Natural killer cell (primary cell): ENCODE results near the gene UBE2G2. TPM values are rescaled to one million over a fixed set of nuclear protein-coding genes. Genes with fewer than 3 reads are reported as not detected.

Experiments
- ATAC-seq, 3 donors: fragments of 150-1000 bp in 2 of 3; fragments of 200-7000 bp in 1 of 3; cut with Tn5 transposase; 1 replicate in 1 of 3; 2 replicates in 2 of 3; pipeline ENCODE4 v1.10.0; 2021; ENCODE audit warnings: mild to moderate bottlenecking in 2 of 3, moderate library complexity in 2 of 3
- DNase-seq, 2 donors: peaks; one replicate each; pipeline versions ENCODE4 v3.0.0 to v3.0.0-alpha.2; 2013 to 2021; ENCODE audit warnings: mixed read lengths in 1 of 2
- H3K27ac ChIP-seq: one replicate; pipeline ENCODE4 v1.5.1; 2013; ENCODE audit warnings: mild to moderate bottlenecking, low read length
- H3K27me3 ChIP-seq: one replicate; pipeline ENCODE4 v1.6.1; 2013; ENCODE audit warnings: low read length; ENCODE audit not compliant: control insufficient read depth, insufficient read depth
- H3K36me3 ChIP-seq: one replicate; pipeline ENCODE4 v1.6.1; 2013; ENCODE audit warnings: low read length; ENCODE audit not compliant: control insufficient read depth, insufficient read depth
- H3K4me1 ChIP-seq: one replicate; pipeline ENCODE4 v1.6.1; 2013; ENCODE audit warnings: low read length; ENCODE audit not compliant: control insufficient read depth, insufficient read depth
- H3K4me3 ChIP-seq: one replicate; pipeline ENCODE4 v1.5.1; 2013; ENCODE audit warnings: low read length
- H3K9me3 ChIP-seq: one replicate; pipeline ENCODE4 v1.6.1; 2013; ENCODE audit warnings: low read length; ENCODE audit not compliant: control insufficient read depth, insufficient read depth
- H3K27ac Mint-ChIP-seq, 2 donors: one replicate each; pipeline ENCODE4 v1.8.0; 2022; ENCODE audit warnings: mild to moderate bottlenecking in 2 of 2, mixed read lengths in 2 of 2, moderate library complexity in 1 of 2
- H3K27me3 Mint-ChIP-seq, 2 donors: one replicate each; pipeline ENCODE4 v1.8.0; 2022; ENCODE audit warnings: low read depth in 2 of 2, mixed read lengths in 2 of 2
- H3K36me3 Mint-ChIP-seq: one replicate; pipeline ENCODE4 v1.8.0; 2022; ENCODE audit warnings: mixed read lengths
- H3K4me1 Mint-ChIP-seq, 2 donors: one replicate each; pipeline ENCODE4 v1.8.0; 2022; ENCODE audit warnings: mixed read lengths in 2 of 2
- H3K4me3 Mint-ChIP-seq: one replicate; pipeline ENCODE4 v1.8.0; 2022; ENCODE audit warnings: mild to moderate bottlenecking, moderate library complexity, mixed read lengths
- H3K9me3 Mint-ChIP-seq, 2 donors: one replicate each; pipeline ENCODE4 v1.8.0; 2022; ENCODE audit warnings: mixed read lengths in 2 of 2
- CTCF ChIP-seq: fragments of 200-600 bp; IDR thresholded peaks from one replicate; pipeline ENCODE4 v1.8.0; 2022; ENCODE audit warnings: antibody characterized with exemption
- WGBS: methylation state at CpG from one replicate; pipeline ENCODE4 v1.1.7; 2013; ENCODE audit warnings: missing lambda C conversion rate; ENCODE audit not compliant: insufficient coverage; 5-methylcytosine and 5-hydroxymethylcytosine counted together
- intact Hi-C: fragments of 100-400 bp; cut with micrococcal nuclease; formaldehyde crosslinking; loops from one replicate; pipeline ENCODE4 v1.14.2; 2022
- total RNA-seq, 4 donors: library from RNA; stranded (reverse); fragments of 120-200 nt in 1 of 4; gene quantifications; one replicate each; pipeline versions ENCODE4 v1.2.3 to v1.2.4, GENCODE V29; 2013 to 2022

Gene UBE2G2
- total RNA-seq, 3 donors from 2014 or later (not counting 1 experiment from before 2014, with no cell fraction given), result 89.1 to 109 (median 107) TPM

GRCh38 chr21:44752671-44753235 is 48.9 kb downstream of the UBE2G2 start:
- H3K36me3 Mint-ChIP-seq, result no peaks in the 10 kb centered on the region
- Histone ChIP-seq H3K9me3 (no peaks in the 10 kb centered on the region), H3K27me3 (peaks cover 3% of the 10 kb centered on the region), H3K27ac (no peak overlapping the region), H3K4me3 (no peak overlapping the region), H3K4me1 (no peaks in the 10 kb centered on the region), H3K36me3 (no peaks in the 10 kb centered on the region)
- H3K4me3 Mint-ChIP-seq, result no peak overlapping the region
- H3K27me3 Mint-ChIP-seq, result peaks cover 8% of the 10 kb centered on the region in 2 donors
- intact Hi-C loops, result no loop called here
- H3K4me1 Mint-ChIP-seq, result no peaks in the 10 kb centered on the region
- H3K9me3 Mint-ChIP-seq, result no peaks in the 10 kb centered on the region
- TF ChIP-seq CTCF, result no peak
- DNase-seq (no peak), ATAC-seq (no peak)
- whole genome bisulfite sequencing, result 85% methylated on average over 11 of the region's 11 CpGs
- H3K27ac Mint-ChIP-seq, result no peak overlapping the region

GRCh38 chr21:44751799-44752636 is 49.6 kb downstream of the UBE2G2 start:
- no peaks in the 10 kb centered on the region for H3K9me3 Mint-ChIP-seq
- Histone ChIP-seq H3K4me3 (no peak overlapping the region), H3K9me3 (no peaks in the 10 kb centered on the region), H3K27me3 (peaks cover 3% of the 10 kb centered on the region), H3K4me1 (no peaks in the 10 kb centered on the region), H3K36me3 (no peaks in the 10 kb centered on the region), H3K27ac (no peak overlapping the region)
- TF ChIP-seq CTCF, result no peak
- H3K4me3 Mint-ChIP-seq, result no peak overlapping the region
- intact Hi-C loops, result no loop called here
- ATAC-seq, result no peak
- no peaks in the 10 kb centered on the region for H3K36me3 Mint-ChIP-seq
- WGBS, result 89% methylated on average over 33 of the region's 34 CpGs
- no peak for DNase-seq
- no peaks in the 10 kb centered on the region for H3K4me1 Mint-ChIP-seq
- H3K27me3 Mint-ChIP-seq, result peaks cover 8% of the 10 kb centered on the region in 2 donors
- no peak overlapping the region for H3K27ac Mint-ChIP-seq

GRCh38 chr21:44751186-44751798 is 50.3 kb downstream of the UBE2G2 start:
- no peaks in the 10 kb centered on the region for H3K9me3 Mint-ChIP-seq
- no peak overlapping the region for H3K27ac Mint-ChIP-seq
- H3K4me3 Mint-ChIP-seq, result no peak overlapping the region
- DNase-seq (no peak), ATAC-seq (no peak)
- Histone ChIP-seq H3K27ac (no peak overlapping the region), H3K9me3 (no peaks in the 10 kb centered on the region), H3K4me1 (no peaks in the 10 kb centered on the region), H3K4me3 (no peak overlapping the region), H3K27me3 (peaks cover 3% of the 10 kb centered on the region), H3K36me3 (no peaks in the 10 kb centered on the region)
- intact Hi-C loops, result no loop called here
- H3K36me3 Mint-ChIP-seq, result no peaks in the 10 kb centered on the region
- no peaks in the 10 kb centered on the region for H3K4me1 Mint-ChIP-seq
- WGBS, result 90% methylated on average over 24 of the region's 24 CpGs
- TF ChIP-seq CTCF, result no peak
- peaks cover 8% of the 10 kb centered on the region in 2 donors for H3K27me3 Mint-ChIP-seq
